GM06990 (cell line): Measurements from ENCODE around the gene KATNAL1.
A peak's percentile ranks its signal among the peaks of the same experiment; 100 is the strongest.

Experiments used
- DNase-seq: peaks from one replicate; pipeline ENCODE4 v3.0.0-alpha.2; 2011; ENCODE audit not compliant: insufficient read length; ENCODE audit errors: extremely low read depth
- H3K27me3 ChIP-seq: replicated peaks from 2 replicates; pipeline ENCODE4 v1.6.0; 2011; ENCODE audit warnings: low read length; ENCODE audit not compliant: control insufficient read depth, insufficient read depth
- H3K36me3 ChIP-seq: 2 replicates; pipeline ENCODE4 v1.5.1; 2011; ENCODE audit warnings: low read length; ENCODE audit not compliant: control insufficient read depth, insufficient read depth
- H3K4me3 ChIP-seq: replicated peaks from 2 replicates; pipeline ENCODE4 v1.5.1; 2011; ENCODE audit warnings: low read depth, mild to moderate bottlenecking, control low read depth, low read length
- CTCF ChIP-seq: IDR thresholded peaks from 2 replicates; pipeline ENCODE4 v1.5.1; 2011; ENCODE audit warnings: low read length, control low read depth, mild to moderate bottlenecking, inconsistent platforms; ENCODE audit not compliant: insufficient read depth, poor library complexity, severe bottlenecking

The KATNAL1 gene

DNA sequence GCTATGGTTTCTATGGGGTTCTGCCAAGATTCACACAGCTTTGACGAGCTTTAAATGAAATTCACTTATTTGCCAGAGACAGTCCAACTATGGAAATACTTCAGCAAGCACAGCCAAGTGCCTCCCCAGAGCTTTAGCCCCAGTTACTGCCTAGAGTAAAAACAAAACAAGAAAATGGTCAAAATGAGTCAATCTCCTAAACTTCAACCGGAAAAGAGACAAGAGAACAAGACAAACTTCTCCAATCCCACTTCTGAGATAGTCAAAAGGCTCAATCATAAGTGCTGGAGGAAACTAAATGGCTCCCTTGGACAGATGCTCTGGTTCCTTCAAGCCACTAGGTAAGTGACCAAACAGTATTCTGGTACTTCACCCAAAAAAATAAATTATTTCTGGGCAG lies 65.8 kb downstream of the KATNAL1 start:
- Histone ChIP-seq H3K27me3 (no peaks in the 10 kb centered on the region), H3K4me3 (no peak overlapping the region), H3K36me3 (no peaks in the 10 kb centered on the region)
- peak; percentile 25 for DNase-seq
- no peak for TF ChIP-seq CTCF

DNA sequence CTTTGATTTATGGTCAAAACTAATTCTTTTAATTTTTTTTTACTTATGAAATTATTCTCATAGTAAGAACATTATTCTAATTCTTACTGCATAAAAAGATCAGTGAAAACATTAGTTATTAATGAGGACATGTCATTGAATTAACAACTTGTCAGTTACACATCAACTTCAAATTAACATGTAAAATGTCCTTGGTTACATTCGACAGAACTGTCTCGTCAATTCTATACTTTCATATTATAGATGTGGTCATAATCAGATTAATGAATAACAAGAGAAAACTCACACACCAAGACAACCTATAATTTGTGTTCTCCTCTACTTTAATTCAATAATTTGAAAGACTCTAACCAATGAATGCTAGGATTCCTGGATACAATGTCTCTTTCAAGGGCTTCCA lies 66.7 kb downstream of the KATNAL1 start:
- no peak for DNase-seq
- no peaks in the 10 kb centered on the region for H3K27me3 ChIP-seq
- no peak overlapping the region for H3K4me3 ChIP-seq
- H3K36me3 ChIP-seq: no peaks in the 10 kb centered on the region; the same call in 1 of the 2 replicates
- TF ChIP-seq CTCF: no peak

DNA sequence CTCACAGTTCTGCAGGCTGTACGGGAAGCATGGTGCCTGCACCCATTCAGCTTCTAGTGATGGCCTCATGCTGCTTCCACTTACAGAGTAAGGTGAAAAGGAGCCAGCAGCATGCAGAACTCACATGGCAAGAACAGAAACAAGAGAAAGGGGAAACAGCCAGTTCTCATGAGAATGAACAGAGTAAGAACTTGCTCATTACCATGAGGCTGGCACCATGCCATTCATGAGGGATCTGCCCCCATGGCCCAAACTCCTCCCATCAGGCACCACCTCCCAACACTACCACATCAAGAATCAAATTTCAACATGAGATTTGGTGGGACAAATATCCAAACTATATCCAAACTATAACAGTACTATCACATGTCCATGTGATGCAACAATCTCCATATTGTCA lies 72.1 kb downstream of the KATNAL1 start:
- Histone ChIP-seq H3K36me3 (no peaks in the 10 kb centered on the region; the same call in 1 of the 2 replicates), H3K27me3 (no peaks in the 10 kb centered on the region), H3K4me3 (no peak overlapping the region)
- DNase-seq: no peak
- no peak for TF ChIP-seq CTCF

DNA sequence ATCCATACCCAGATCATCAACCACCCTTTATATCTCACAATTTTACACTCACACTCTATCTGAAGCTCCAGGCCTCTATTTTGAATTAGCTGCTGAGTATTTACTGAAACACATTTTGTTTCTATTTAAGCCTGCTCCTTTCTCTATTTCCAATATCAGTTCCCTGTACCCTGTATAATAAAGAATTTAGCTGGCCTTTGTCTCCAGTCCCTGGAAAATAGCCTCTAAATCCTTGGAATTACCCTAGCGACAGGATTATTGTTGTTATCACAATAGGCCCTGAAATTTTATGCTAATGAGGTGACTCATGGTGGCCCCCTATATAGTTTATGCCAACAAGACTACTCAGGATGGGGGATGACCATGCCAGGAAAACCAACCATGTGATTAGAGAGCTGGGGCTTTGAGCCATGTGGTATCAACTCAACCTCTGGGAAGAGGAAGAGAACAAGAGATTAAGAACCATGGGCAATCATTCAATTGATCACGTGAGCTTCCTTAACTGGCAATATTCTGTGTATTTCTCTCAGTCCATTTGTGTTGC lies 72.7 kb downstream of the KATNAL1 start:
- H3K4me3 ChIP-seq: no peak overlapping the region
- H3K27me3 ChIP-seq: no peaks in the 10 kb centered on the region
- no peaks in the 10 kb centered on the region; the same call in 1 of the 2 replicates for H3K36me3 ChIP-seq
- DNase-seq: no peak
- no peak for TF ChIP-seq CTCF

DNA sequence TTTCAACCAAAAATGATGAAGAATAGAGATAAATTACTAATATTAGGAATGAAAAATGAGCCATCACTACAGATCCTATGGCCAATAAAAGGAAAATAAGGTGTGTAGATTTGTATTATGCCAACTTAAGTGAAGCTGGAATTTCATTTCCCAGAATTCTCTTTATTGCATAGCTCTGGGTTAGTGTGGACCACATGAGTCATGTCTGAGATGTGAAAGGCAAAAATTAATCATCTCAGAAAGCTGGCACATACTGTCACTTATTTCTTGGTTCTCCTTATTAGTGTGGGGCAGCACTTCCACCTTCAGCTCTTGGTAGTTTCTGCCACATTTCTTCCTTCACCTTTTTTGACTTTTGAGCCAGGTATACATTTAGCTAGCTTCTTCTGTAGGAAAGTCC lies 82.6 kb downstream of the KATNAL1 start:
- Histone ChIP-seq H3K27me3 (no peaks in the 10 kb centered on the region), H3K36me3 (no peaks in the 10 kb centered on the region; the same call in none of the 2 replicates), H3K4me3 (no peak overlapping the region)
- TF ChIP-seq CTCF: no peak
- no peak for DNase-seq

DNA sequence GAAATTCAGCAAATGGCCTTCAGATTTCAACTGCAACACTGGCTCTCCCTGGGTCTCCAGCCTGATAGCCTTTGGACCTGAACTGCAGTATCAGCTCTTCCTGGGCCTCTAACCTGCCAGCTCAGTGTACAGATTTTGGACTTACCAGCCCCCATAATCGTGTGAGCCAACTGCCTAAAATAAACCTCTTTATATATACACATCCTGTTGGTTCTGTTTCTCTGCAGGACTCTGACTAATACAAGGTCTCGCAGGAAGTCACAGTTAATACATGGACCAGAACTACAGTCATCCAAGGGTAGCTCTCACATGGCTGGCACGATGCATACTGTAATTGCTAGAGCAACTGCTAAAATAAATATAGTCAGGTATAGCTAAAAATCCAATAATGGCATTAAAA lies 85.1 kb downstream of the KATNAL1 start:
- no peaks in the 10 kb centered on the region; the same call in 1 of the 2 replicates for H3K36me3 ChIP-seq
- no peak for TF ChIP-seq CTCF
- H3K27me3 ChIP-seq: no peaks in the 10 kb centered on the region
- DNase-seq: no peak
- no peak overlapping the region for H3K4me3 ChIP-seq
